ENCODE measurements around the gene SHB. TPM values are rescaled to one million over a fixed set of nuclear protein-coding genes. Genes with fewer than 3 reads are reported as not detected.

SHB gene
- total and polyA plus RNA-seq, 2 of the 8 experiments (the other 6 are each of a cell fraction or from before 2014, with no cell fraction given) = 4.1 to 12.6 TPM

DNA sequence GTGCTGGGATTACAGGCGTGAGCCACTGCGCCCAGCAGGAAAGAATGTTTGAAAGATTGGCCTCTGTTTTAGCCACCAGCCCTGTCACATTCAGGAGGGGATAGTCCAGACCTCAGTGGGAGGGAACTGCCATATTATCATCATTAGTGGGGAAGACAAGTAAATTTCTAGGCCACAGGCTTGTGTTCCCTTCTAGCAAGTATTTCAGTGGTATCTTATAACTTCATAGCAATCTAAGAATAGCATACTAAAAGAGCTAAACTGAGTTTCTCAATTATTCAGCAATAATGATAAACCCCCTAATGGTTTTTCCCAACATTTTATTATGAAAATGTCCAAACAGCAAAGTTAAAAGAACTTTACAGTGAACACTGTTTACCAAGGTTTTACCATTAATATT, 195.1 kb downstream of the SHB start (continued):
- TF ChIP-seq SP4 (IDR thresholded peaks at IDR 0.05; ENCODE audit: low read length) (no peak), HDAC6 (IDR thresholded peaks at IDR 0.05; ENCODE audit: low read depth, low read length) (no peak), NANOG (IDR thresholded peaks at IDR 0.05; ENCODE audit: insufficient read depth, low read depth, low read length, poor library complexity, severe bottlenecking) (no peak), SIRT6 (IDR thresholded peaks at IDR 0.05; ENCODE audit: low read length) (no peak)
- TF ChIP-seq, protein P1, sequence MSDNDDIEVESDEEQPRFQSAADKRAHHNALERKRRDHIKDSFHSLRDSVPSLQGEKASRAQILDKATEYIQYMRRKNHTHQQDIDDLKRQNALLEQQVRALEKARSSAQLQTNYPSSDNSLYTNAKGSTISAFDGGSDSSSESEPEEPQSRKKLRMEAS (IDR thresholded peaks at IDR 0.05) = no peak
